ENCODE measurements around the gene TRPM8.
"Not testable (repeated sequence)": the region's sequence is repeated elsewhere in the genome, so short reads cannot be mapped to it uniquely, and the experiment has no call there.

The TRPM8 gene

DNA sequence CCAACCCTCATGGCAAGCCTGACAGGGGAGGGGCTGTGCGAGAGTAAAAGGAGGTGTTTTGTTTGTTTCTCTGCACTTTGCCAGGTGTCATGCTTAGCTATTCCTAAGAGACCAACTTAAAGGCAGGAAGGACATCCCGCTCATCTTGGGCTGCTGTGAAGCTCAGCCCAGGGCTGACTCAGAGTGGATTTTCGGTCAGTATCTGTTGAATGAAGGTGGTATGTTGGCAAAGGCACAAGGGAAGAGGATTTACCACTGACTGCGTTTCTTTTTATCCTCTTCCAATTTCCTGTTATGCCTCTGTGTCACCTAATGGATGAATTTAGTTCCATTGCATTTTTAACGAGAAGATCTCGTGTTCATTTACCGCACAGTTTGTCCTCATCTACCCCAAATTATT, 18.9 kb downstream of the TRPM8 start:
- no peak for DNase-seq (ENCODE audit: low read depth, low spot score)

- DNase-seq (ENCODE audit: low read depth, low spot score): no peak
These were observed 21.6 kb downstream of the TRPM8 start for GRCh38 chr2:233938676-233939370.

DNA sequence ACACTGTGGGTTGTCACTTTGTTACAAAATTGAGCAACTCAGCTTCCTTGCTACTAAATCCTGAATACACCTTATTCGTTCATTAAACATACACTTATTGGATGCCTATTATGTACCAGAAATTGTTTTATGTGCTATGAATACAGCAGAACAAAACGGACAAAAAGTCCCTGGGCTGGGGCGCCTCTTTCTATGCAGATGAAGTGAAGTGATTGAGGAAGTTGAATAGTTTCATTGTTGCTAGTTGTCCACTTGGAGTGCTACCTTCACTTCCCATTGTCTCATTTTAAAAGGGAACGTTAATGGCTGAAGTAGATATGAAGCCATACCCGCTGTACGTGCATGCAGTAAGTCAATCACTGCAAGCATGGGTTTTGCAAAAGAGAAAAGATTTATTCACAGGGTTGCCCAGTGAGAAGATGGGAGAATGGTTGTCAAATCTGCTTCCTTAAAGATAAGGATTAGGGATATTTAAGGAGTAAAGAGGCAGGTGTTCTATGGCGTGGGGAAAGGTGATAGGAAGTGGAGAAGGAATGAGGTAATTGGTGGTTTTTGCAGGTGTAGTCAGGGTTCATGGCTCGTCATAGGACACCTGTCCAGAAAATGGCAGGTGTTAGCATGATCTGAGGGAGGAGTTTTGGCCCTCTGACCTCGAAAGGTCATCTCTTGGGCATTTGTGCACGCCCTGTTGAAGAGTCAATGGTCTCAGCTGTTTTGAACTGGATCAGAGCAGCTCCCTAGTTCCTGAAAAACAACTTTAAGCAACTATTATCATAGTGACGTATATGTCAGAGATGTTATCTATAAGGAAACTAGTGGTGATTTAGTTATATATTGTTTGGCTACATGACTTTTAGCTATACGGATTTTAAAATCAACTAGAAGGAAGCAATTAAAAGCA, 23.5 kb downstream of the TRPM8 start:
- no peak for DNase-seq (ENCODE audit: low read depth, low spot score)

- DNase-seq (ENCODE audit: low read depth, low spot score): no peak
These were observed 25.6 kb downstream of the TRPM8 start for GRCh38 chr2:233942731-233943130.

DNA sequence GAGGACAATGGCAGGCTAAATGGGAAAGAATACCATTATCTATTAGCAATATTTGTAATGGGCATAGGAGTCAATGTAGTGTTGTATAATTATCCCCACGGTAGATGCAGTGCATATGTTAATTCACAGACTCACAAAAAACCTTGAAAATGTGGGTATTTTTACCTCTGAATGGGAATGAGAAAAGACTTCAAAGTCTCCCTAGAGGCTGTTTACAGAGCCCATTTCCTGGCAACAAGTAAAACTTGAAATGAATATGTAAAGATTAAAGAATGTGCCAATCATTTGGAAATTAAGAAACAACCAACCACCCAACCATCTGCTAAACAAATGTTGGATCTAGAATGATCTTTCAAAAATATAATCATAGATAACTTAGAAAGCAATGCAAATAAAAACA, 27.1 kb downstream of the TRPM8 start:
- DNase-seq (ENCODE audit: low read depth, low spot score): no peak

DNA sequence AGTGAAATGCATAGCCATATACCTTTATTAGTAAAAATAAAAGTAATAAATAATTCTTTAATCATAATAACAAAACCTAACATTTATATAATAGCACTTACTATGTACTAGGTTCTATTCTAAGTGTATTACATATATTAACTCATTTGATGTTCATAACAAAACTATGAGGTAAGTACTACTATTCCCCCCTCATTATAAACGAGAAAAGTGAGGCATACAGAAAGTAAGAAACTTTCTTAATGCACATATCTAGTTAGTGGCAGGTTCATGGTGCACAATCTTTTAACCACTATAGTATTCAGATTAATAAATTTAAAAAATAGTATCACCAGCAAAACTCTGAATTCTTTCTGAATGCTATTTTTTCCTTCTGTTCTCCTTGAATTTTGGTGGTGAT, 27.5 kb downstream of the TRPM8 start:
- DNase-seq (ENCODE audit: low read depth, low spot score): no peak

- no peak for DNase-seq (ENCODE audit: low read depth, low spot score)
These were observed 28.0 kb downstream of the TRPM8 start for GRCh38 chr2:233945146-233945545.

DNA sequence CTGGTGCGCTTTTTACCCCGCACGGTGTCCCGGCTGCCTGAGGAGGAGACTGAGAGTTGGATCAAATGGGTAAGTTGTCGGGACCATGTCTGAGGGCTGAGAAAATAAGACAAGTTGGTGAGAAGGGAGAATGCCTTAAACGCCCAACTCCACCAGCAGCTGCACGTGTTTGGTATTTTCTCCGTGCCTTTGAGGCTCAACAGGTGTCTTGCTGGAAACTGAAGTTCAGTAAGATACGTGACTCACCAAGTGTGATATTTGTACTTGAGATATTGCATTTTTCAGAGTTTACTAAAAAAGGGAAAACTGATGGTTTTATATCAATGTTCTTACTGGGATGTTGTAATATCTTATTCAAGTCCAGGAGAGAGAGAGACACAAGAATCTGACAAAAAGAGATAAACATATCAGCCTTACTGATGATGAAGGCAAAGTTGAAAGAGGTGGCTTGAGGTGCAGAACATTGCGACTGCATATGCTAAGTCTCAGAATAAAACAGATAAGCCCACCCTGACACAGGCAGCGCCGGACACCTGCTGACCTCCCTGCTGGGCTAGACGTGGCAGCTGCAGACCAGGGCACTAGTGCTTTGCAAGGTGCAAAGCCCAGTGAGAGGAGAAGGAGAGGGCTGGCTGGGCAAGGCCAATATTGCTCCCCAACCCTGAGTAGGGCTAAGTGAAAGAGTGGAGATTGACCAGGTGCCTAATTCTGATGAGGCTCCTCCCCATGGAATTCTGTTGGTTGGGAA, 33.1 kb downstream of the TRPM8 start:
- no peak for DNase-seq (ENCODE audit: low read depth, low spot score)

DNA sequence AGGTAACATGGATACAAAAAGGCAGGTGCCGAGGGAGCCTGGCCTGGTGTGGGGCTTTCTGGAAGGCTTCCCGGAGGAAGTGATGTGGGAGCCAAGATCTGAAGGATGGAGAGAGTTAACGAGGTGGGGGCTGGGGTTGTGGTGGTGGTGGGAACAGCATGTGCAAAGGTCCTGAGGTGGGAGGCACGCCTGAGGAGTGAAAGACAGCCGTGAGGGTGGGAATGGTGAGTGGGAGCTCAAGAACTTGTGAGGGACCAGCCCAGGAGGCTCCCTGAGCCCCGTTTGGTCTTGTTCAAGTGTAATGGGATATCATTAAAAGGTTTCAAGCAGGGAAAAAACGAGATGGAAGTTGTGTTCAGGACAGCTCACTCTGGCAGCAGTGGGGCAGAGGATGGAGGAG, 35.2 kb downstream of the TRPM8 start:
- DNase-seq (ENCODE audit: low read depth, low spot score): no peak

- DNase-seq (ENCODE audit: low read depth, low spot score): no peak
These were observed 36.1 kb downstream of the TRPM8 start for GRCh38 chr2:233953087-233953801.

- no peak for DNase-seq (ENCODE audit: low read depth, low spot score)
These were observed 43.0 kb downstream of the TRPM8 start for GRCh38 chr2:233960203-233960602.

DNA sequence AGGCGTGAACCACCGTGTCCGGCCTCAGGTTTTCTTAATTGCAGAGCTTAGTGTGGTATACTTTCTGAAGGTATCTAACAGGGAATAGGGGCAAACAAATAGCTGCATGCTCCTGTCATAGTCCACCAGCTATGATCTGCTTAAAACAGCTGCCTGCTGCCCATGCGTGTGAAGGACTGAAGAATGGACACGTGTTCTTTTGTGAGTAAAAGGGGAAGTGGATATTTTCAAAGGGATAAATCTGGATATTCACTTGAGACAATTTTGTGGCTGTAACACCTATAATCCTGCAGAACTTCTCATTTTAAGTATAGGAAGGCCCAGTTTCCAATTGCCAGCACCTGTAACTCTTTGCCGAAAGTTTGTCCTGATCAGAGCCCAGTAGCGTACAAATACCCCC, 44.7 kb downstream of the TRPM8 start:
- DNase-seq (ENCODE audit: low read depth, low spot score): no peak

DNA sequence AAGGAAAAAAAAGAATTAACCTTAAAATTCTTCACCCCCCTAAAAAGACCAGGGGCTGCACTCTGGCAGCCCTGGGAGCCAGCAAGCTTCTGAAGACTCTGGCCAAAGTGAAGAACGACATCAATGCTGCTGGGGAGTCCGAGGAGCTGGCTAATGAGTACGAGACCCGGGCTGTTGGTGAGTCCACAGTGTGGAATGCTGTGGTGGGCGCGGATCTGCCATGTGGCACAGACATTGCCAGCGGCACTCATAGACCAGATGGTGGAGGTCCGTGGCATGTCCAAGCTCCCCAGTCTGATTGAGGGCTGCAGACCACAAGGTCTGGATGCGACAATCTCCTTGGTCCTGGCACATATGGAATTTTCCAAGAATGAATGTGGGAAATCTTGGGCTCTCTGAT, 47.4 kb downstream of the TRPM8 start:
- no peak for DNase-seq (ENCODE audit: low read depth, low spot score)

DNA sequence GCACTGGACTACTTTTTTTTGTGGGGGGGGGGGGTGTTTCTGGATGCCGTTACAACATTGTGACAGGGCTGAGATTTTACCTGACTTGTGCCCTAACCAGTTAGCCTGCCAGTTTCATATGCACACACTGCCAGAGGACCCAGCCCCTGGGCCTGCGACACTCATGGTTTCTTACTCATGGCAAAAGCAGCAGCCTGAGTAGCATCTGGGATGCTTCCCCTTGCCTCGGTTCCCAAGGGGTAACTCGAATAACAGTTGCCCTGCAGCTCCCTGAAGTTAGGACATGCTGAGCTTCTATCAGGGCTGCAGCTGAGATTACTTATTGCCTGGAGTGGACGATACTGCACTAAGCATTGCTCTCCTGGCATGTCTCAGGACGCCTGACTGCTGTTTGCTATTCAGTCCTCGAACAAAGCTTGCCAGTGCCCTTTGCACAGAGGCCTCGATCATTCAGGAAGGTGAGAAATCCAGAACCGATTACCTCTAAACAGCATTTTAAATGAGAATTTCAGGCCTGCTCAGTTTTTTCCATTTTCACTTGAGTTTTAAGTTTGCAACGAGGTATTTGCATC, 47.9 kb downstream of the TRPM8 start:
- DNase-seq (ENCODE audit: low read depth, low spot score): no peak

DNA sequence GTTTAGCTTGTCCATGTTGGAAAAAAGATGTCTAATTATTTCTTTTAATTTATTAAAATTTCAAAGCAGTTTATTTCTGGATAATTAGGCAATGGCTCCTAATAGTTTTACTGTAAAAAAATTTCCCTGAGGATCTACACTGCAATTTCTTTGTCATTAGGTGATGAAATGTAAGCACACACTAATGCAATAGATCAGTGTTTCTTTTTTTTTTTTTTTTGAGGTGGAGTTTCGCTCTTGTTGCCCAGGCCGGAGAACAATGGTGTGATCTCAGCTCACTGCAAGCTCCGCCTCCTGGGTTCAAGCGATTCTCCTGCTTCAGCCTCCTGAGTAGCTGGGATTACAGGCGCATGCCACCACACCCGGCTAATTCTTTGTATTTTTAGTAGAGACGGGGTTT, 48.5 kb downstream of the TRPM8 start:
- DNase-seq (ENCODE audit: low read depth, low spot score): not testable (repeated sequence)

DNA sequence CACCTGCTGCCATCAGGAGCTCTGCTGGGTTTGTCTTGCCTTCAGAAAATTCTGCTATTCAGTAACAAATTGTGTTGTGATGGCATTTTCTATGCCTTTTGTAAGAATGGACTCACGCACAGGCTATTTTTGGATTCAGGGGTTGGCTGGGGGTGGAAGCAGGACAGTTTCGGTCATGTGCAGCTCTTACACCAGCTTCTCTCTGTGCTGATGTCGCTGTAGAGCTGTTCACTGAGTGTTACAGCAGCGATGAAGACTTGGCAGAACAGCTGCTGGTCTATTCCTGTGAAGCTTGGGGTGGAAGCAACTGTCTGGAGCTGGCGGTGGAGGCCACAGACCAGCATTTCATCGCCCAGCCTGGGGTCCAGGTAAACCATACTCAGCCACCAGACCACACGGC, 49.2 kb downstream of the TRPM8 start:
- DNase-seq (ENCODE audit: low read depth, low spot score): no peak

DNA sequence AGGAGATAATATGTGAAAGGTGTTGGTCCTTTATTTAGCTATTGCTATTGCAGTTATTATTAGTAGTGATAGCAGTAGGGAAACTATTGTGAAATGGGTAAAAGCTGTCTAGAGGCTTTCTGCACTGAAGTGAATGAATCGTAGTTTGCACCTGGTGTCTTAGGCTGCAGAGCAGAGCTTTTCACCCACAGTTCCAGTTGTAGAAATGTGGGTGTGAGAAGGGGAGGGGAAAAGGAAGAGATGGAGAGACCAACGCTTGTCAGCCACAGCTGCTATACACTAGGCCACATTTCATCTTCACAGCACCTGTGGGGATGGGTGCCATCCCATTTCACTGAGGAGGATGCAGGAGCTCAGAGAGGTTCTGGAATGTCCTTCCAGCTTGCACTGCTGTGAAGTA, 50.0 kb downstream of the TRPM8 start:
- no peak for DNase-seq (ENCODE audit: low read depth, low spot score)

- DNase-seq (ENCODE audit: low read depth, low spot score): no peak
These were observed 51.4 kb downstream of the TRPM8 start for GRCh38 chr2:233968556-233968955.

DNA sequence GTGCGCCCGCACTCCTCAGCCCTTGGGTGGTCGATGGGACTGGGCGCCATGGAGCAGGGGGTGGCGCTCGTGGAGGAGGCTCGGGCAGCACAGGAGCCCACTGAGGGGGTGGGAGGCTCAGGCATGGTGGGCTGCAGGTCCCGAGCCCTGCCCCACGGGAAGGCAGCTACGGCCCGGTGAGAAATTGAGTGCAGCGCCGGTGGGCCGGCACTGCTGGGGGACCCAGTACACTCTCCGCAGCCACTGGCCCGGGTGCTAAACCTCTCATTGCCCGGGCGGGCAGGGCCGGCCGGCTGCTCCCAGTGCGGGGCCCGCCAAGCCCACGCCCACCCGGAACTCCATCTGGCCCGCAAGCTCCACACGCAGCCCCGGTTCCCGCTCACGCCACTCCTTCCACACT, 55.3 kb downstream of the TRPM8 start:
- DNase-seq (ENCODE audit: low read depth, low spot score): not testable (repeated sequence)

DNA sequence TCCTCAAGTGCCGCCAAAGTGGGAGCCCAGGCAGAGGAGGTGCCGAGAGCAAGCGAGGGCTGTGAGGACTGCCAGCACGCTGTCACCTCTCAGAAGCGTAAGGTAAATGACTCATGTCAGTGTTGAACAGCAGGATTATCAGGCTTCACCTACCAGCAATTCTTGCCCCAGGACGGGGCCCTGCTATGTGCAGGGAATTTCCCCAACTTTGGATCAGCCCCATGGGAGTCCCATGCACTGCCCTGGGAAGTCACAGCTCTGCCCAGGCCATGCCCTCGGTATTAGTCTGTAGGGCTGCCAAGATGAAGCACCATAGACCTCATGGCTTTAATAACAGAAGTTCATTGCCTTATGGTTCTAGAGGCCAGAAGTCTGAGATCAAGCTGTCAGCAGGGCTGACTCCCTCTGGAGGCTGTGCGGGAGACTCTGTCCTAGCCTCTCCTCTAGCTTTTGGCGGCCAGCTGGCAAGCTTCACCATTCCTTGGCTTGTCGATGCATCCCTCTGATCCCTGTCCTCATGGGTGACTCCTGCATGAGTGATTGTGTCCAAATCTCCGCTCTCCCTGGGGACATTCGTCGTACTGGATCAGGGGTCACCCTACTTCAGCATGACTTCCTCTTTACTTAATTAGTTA, 55.9 kb downstream of the TRPM8 start:
- no peak for DNase-seq (ENCODE audit: low read depth, low spot score)

DNA sequence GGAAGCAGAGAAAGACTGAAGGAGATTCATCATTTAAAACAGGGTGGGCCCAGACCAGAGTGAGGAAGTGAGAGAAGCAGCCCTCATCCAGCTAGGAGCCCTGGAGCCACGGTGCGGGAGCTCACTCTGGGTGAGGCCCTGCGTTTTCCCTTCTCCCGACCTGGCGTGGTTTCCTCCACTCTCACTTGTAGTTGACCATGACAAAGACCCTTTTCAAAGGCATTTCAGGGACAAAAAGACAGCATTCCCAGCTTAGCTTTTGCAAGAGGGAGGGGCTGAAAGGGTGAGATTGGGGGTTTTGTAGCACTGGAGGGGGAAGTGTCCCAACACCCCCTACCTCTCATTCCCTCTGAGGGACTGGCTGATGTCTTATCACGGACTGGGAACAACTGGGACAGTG, 56.6 kb downstream of the TRPM8 start:
- no peak for DNase-seq (ENCODE audit: low read depth, low spot score)

Measured in activated naive CD8-positive, alpha-beta T cell treated with anti-CD3 and anti-CD28 coated beads, Interleukin-2, amount 50 U/mL, for 16 hours (primary cell).